Measurements from ENCODE around the gene GRK4.
"Not testable (repeated sequence)": the region's sequence is repeated elsewhere in the genome, so short reads cannot be mapped to it uniquely, and the experiment has no call there.

GRK4 gene

DNA sequence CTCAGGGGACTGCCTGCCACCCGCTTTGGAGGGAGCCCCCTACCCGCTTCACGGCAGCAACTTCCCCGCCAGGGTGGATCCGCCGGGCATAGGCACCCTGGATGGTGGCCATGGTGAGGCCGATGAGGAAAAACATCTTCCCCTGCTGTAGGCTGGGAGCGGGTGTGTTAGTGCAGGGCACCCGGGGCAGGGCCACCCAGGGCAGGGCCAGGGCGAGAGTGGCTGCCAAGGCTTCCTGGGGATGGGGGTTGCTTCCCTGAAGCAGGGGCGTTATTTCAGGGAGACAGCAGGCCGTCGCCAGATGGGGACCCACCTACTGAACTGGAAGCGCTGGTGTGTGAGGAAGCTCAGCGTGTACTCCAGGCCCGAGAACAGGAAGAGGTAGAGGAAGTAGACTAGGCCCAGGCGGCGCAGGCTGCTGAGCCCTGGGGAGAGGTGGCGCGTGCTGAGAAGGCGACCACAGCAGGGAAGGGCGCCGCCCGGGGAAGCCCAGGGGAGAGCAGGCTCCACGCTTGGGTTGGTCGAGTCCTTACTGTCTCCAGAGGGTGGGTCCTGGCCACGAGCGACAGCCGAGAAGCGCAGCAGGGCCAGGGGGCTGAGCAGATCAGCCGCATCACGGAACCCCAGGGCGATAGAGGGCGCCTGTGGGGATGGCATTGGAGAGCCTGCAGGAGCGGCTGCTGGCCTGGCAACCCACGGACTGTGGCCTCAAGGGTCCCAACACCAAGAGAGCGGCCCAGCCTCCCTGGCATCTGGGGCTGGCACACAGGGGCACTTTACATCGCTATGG, 31.7 kb upstream of the GRK4 start:
- DNase-seq: no peak

DNA sequence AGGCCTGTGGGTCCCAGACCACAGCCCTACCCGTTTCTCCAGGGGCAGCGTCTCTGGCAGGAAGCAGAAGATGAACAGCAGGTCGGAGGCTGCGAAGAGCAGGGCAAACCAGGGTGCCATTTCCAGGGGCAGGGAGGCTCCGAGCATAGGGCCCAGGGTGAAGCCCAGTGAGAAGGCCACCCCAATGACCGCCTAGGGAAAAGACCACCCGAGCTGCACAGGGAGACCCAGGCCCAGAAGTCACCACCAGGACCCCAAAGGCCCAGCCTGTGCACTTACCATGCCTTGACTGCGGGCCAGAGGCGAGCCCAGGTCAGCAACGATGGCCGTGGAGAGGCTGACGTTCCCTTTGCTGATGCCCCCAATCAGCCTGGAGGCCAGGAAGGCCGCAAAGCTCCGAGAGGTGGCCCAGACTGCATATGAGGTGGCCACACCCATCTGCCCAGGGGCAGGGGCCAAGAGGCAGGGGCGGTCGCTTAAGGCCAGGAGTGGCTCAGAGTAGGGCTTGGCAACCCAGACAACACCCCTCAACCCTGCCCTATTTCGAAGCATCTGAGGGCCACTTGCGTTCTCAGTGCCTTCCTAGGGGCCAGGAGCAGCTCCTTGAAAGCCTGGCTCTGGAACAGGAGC, 30.9 kb upstream of the GRK4 start:
- no peak for DNase-seq

DNA sequence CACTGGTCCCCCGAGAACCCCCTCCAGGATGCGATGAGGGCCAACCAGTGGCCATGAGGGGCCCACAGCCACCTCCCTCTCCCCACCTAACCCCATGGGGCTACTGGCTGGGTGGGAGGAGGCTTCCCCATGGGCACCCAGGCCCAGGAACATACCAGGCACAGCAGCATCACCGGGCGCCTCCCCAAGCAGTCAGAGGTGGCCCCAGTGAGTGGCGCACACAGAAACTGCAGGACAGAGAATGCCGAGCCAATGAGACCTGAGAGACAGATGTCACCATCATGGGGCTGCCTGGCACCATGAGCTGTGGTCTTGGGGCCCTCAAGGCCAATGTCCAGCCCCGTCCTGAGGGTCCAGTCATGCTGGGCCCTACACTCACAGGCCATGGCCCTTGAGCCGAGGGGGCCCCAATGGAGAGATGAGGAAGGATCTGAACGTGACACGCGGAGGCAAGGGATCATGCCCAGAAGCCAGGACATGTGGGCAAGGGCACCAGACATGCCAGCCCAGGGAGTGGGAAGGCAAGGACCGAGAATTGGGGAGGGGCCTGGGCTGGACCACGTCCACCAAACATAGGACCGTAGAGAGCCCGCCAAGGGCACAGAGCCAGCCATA, 30.3 kb upstream of the GRK4 start:
- no peak for DNase-seq

DNA sequence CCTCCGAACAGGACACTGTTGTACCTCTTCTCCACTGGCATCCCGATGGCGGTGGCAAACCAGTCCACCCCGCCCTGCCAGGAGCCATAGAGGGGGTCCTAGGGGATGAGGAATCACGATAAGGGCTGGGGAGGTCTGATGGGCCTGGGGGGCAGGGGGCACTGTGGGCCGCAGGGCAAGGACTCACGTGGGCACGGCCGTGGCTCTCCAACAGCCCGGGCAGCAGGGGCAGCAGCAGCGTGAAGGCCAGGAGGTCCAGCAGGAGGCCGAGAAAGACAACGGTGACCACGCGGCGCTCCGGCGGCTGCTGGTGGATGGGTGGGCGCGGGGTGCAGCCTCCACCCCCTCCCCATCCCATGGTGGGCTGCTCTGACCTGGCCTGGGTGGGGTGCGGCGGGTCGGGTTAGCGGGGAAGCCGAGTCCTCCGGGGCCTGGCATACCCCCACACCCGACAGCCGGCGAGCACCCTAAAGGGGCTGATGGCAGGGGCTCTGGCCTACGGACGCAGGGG, 29.8 kb upstream of the GRK4 start:
- DNase-seq: no peak

DNA sequence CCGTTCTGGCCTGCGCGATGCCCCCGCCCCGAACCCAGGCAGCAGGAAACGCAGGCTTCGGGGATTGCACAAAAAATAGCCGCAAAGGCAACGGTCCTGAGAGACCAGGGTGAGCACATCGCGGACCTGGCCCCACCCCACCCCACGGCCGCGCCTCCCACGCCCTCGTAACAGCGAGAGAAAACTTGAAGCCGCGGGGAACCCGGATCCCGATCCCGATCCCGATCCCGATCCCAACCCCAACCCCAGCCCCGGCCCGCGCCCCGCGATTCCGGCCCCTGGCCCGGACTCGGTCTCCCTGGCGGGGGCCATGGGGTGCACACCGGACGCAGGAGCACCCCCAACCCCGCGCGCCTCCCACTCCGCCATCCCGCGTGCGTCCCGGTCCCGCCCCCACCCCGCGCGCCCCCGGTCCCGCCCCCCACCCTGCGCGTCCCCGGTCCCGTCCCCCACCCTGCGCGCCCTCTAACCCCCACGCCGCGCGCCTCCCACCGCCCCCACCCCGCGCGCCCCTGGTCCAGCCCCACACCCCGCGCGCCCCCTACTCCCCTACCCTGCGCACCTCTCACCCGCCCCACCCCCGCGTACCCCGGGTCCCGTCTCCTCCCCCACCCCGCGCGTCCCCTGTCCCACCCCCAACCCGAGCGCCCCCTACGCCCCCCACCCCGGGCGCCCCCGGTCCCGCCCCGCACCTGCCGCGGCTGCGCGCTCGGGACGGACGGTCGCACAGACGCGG, 29.1 kb upstream of the GRK4 start:
- DNase-seq: peak; percentile 28

DNA sequence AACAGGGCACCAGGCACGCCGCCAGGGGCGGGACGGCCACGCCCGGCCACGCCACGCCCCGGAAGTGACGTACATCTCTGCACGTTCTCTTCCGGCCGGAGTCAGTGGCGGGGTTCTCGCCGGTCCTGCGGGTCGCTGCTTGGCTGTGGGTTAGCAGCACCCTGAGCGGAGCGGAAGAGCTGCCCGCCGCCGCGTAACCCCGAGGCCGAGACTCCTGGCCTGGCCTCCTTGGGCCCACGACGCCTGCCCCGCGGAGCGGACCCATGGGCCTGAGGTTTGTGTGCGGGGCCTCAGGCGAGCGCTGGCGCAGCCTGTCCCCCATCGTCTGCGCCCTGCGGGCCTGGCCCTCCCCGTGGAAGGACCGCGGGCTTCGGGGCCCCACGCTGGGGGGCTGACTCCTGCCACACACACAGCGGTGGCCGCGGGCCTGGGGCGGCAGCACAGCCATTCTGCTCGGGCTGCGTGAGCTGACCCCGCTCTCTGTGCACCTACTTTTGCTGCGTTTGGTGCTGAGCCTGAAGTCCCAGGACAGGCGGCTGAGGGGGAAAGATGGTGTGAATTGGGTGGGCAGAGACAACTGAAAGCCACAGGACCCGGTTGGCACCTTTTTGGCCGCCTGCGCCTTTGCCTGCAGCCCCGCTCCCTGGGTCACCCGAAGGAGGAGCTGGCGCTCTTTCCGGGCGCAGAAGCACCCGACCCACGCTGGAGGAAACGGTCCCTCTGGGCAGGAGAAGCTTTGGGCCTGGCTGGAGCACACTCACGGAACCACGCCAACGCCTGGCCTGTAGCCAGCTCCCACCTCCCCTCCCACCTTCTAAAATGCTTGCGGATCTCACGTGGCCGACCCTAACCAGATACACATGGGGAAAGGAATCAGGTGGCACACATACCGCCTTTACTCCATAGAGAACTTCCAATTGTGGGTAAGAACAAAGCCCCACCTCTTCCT, 28.3 kb upstream of the GRK4 start:
- peak; percentile 85 for DNase-seq

DNA sequence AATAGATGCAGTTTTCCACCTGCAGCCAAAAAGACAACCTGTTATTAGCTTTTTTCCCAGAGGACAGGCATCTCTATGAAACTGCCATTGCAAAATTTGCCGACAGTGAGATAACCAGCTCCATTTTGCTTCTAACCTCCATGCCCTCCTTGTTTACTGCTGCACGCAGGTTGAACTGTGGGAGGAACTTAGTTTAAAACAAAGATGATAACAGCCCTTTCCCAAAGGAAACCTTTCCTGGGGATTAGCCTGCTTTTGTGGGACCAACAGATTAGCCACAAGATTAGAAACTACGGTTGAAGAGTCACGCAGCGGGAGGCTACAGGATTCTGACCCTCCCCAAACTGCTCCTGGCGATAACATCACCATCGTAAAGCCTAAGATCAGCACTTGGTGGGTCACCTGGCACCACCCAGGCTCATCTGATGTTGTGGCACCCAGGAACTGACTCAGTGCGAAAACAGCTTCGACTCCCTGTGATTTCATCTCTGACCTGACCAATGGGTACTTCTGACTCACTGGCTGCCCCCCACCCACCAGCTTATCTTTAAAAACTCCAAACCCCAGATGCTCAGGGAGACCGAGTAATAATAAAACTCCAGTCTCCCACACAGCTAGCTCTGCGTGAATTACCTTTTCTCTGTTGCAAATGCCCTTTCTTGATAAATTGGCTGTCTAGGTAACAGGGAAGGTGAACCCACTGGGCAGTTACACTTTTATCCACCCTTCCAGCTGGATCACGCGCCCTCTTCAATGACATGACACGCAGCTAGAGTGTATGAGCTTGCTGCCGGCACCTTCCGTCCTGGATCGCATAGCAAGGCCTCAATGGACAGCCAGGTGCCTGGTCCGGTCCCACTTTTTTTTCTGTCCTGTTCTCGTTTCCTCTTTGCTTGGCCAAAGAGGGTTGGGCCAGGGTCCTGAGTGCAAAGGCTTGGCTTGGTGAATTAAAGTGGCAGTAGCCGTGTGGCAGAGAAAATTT, 27.3 kb upstream of the GRK4 start:
- DNase-seq: peak; percentile 44

DNA sequence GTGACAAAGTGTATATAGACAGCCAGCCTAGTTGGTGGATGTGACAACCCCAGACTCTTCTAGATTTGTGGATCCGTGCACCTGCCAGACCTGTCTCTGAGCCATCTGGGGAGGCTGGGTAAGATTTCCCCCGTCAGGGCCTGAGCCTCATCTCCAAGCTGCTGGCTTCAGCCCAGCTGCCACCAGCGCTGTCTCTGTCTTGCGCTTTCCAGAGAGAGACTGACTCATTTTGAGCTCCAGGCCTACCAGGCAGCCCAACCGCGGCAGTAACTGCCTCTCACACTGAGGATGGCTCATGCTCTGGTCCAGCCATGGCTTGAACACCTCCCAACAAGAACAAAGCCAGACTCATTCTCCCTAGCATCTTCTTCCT, 26.6 kb upstream of the GRK4 start:
- DNase-seq: peak; percentile 40

DNA sequence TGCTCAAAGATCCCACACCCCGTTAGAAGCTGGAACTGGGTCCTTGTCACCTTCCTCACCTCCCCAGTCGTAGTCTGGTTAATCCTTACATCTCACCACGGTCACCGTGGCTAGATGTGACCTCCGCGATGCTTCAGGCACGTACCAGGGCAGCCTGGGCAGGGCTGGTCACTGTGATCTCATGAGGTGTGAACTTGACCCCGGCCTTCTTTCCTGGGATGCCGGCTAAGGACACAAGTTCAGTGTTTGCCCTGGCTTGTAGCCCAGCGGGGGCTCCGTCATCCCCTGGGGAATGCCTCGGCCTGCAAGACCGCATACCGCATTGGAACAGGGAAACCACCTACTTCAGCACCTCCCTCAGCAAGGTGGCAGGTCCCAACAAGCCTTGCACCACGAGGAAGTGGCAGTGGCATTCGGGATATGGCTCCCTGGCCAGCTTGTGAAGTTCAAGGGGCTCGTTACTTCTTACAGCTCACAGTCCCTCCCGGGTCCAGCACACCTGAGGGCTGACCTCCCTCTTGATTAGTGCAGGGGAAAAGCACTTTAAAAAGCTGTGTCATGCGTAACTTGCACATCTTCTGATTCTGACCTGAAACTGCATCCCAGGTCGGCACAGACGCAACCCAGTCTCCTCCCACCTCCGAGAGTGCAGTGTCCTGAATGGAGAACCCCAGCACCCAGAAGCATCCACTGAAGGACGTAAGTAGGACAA, 26.1 kb upstream of the GRK4 start:
- DNase-seq: no peak

DNA sequence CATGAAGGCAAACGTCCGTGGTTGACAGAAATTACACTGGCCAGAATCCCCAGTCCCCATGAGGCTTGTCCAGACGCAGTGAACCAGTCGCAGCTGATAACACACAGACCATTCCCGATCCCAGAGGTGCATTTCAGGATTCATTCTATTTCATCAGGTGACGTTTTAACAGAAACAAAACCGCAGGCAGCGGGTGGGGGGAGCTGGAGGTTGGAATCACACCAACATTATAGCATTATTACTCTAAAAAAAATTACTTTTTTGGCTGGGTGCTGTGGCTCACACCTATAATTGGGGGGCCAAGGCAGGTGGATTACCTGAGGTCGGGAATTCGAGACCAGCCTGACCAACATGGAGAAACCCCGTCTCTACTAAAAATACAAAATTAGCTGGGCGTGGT, 25.4 kb upstream of the GRK4 start:
- no peak for DNase-seq

DNA sequence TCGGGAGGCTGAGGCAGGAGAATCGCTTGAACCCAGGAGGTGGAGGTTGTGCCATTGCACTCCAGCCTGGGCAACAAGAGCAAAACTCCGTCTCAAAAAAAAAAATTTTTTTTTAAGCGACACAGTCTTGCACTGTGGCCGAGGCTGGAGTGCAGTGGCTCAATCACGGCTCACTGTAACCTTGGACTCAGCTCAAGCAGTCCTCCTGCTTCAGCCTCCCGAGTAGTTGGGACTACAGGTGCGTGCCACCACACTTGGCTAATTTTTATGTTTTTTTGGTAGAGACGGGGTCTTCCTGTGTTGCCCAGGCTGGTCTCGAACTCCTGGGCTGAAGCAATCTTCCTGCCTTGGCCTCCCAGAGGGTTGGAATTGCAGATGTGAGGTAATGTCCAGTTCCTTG, 25.0 kb upstream of the GRK4 start:
- DNase-seq: not testable (repeated sequence)

DNA sequence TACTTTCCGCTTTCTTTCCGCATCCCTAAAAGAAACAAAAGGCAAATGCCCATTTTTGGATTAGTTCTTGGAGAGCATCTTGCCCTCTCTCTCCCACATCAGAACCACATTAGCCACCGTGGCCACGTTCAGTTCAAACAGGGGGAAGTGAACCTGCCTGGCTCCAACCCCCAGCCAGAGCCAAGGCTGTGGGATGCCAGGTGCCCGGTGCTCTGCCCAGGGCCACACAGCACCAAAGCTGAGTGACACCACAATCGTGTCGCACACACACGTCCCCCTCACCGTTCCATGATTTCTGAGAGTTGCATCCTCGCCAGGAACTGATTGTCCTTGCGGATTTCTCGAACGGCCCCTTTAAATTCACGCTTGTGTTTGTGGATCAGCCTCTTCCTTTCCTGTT, 24.5 kb upstream of the GRK4 start:
- DNase-seq: no peak

DNA sequence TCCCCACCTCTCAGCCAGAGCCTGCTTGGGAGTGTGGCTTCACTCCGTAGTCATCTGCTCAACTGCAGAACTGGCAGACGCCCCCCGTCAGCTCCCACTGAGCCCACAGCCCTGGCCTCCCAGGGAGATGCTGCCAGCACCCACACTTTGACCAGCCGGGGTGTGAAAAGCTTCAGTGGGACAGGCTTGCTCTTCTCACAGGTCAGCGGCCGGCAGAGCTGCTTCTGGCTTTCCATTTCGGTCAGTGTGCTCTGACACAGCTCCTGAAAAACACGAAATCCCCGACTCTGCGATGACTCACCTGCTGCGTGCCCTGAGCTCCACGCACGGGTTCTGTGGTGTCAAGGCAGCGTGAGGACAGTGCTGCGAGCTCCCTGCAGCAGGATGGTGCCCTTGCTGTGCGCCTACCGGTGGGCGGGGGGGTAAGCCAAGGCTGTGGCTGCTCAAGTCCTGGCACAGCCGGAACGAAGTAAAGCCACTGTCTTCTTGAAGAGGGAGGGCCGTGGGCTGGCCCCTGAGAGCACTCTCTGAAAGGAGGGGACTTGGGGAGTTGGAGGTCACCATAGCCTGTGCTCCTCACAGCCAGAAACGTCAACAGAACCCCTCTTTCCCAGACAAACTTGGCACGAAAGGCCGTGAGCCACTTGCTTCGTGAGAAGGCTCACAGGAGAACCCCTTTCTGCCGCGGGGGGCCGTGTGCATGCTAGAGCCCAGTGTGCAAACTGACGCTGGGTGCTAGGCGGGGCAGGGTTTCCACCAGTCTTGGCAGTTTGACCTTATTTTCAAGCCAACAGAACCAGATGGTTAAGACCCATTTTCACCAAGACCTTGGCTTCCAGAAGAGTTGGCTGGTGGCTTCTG, 23.8 kb upstream of the GRK4 start:
- DNase-seq: no peak

DNA sequence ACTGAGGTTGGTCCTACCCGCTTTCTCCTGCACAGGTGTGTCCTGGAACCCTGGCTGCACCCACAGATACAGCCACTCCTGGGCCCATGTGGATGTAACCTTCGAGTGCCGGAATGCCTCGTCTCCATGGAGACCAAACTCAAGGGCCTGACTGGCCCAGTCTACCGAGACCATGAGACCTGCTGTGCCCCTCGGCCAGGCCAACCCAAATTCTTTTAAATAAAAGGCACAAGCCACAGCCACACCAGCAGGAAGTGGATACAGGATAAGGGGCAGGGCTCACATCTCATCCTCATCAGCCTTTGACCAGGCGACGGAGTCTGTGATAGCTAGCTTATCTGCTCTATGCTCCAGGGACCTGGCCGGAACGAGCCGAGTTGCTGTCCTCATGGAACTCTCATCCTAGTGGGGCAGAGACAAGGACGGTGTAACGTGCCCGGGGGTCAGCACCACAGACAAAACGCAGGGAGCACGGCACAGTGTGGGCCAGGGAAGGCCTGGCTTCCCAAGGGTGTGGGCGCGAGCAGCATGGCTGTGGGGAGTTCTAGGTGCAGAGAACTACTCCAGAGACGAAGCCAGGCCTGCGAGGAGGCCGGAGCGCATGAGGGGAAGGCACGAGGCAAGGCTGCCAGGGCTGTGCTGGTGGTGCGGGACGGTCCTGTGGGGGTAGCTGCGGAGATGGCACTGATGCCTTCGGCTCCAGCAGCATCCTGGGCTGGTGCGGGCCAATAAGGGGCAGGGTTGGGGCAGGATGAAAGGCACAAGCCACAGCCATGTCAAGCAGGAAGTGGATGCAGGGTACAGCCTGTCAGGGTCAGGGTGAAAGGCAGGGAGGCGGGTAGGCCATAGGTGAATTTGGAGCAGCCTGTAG, 22.9 kb upstream of the GRK4 start:
- no peak for DNase-seq

DNA sequence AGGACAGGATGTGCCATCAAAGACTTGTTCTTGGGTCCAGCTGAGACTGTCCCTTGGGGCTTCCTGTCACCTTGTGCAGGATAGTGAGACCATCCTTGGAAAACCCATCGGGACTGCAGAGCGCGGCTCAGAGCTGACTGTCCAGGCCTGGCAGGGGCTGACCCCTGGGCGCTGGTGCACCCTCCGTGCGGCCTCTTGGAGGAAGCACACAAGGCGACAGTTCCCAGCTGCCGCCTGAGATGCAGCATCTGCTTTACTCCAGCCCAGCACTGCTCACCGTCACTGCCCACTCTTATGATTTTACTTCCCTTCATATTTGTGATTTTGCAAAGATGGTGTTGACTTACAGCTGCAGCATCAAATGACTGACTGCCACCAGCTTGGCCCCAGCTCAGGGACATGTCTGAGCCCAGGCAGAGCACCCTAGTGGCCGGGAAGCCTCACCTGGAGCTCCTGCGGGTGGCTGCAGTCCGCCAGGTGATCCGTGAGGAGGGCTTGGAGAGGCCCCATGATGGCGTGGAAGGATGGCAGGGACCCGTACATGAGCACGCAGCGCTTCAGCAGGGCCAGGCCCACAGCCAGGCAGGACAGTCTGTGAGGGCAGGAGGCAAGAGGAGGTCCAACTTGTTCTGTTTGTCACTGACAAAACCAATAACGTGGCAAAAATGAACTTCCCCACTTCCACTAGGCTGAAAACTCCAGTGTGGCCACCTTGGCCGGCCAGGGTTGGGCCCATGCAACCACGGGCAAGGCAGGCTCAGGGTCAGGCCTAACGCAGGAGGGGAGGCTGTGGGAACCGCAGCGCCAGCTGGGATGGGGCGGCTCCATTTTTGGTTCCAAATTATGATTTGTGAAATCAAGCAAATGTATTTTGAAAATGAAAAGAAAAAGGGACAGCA, 22.0 kb upstream of the GRK4 start:
- no peak for DNase-seq

DNA sequence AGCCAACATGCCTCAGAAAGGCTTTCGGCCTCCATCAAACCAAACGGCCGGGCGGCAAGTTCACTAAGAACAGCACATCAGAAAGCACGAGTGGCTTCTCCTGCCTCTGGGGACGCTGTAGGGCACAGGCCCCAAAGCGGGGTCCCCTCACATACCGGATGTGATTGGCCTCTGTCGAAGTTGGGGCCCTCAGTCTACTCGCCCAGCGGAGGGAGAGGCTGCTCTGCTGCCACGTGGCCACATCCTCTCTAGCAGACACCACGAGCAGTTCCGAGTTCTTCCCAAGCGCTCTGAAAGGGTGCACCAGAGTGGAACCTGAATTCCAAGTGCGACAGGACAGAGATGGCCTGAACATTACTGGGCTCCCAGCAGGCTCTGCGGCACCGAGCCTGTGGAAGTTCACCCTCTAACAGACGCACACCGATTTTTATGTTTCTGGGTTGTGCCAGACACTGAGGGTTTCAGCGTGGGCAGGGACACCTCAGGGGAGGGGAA, 21.3 kb upstream of the GRK4 start:
- no peak for DNase-seq
